Thyroid gland (tissue), 4 donors: ENCODE data around the gene DLGAP1.

Experiments used
- CTCF ChIP-seq, 6 experiments: fragments of 200-600 bp in 3 of 6; fragments of 450-650 bp in 3 of 6; sonication (generic) in 3 of 6; IDR thresholded peaks; one replicate each; pipeline ENCODE4 v1.5.1; 2016 to 2019; ENCODE audit warnings: antibody characterized with exemption in 6 of 6, mild to moderate bottlenecking in 2 of 6, inconsistent platforms in 1 of 6, moderate library complexity in 1 of 6
- POLR2A ChIP-seq, 2 donors: fragments of 450-650 bp; IDR thresholded peaks; one replicate each; pipeline ENCODE4 v1.6.1; 2017; ENCODE audit warnings: antibody characterized with exemption in 2 of 2, mild to moderate bottlenecking in 2 of 2, moderate library complexity in 1 of 2

- TF ChIP-seq CTCF (IDR thresholded peaks at IDR 0.05), result no peak
- no peak for TF ChIP-seq POLR2A (IDR thresholded peaks at IDR 0.05)
Measured at GRCh38 chr18:3510896-3511295, 944.2 kb downstream of the DLGAP1 start.
